Caco-2 (cell line): ENCODE results near the gene WDR59. TPM values are rescaled to one million over a fixed set of nuclear protein-coding genes. Genes with fewer than 3 reads are reported as not detected.

Experiments
- BruUV-seq: library from RNA; stranded (reverse); fragments of 400-500 nt; replicated peaks from 2 replicates; lab custom pipeline; 2021; lab: Mats Ljungman, UMichigan
- CTCF ChIA-PET: fragments of 300-600 bp; sonication (Branson Sonifier 250); formaldehyde crosslinking; loops from one replicate; lab custom pipeline; 2022; ENCODE audit warnings: antibody characterized with exemption; lab: Charles Lee
- POLR2A ChIA-PET: fragments of 300-600 bp; sonication (Branson Sonifier 250); formaldehyde crosslinking; loops from one replicate; lab custom pipeline; 2022; ENCODE audit warnings: antibody characterized with exemption; lab: Charles Lee
- DNase-seq, 2 experiments: peaks; one replicate each; pipeline versions ENCODE4 v3.0.0 to v3.0.0-alpha.2; 2020 to 2022
- H3K27me3 ChIP-seq: replicated peaks from 2 replicates; pipeline ENCODE4 v1.6.0; 2011; ENCODE audit warnings: low read length; ENCODE audit not compliant: control insufficient read depth, insufficient read depth
- H3K36me3 ChIP-seq: 2 replicates; pipeline ENCODE4 v1.5.1; 2011; ENCODE audit warnings: low read length; ENCODE audit not compliant: control insufficient read depth, insufficient read depth
- H3K4me1 ChIP-seq: fragments of 250-450 bp; sonication (Bioruptor Pico); 2 replicates; pipeline ENCODE4 v1.5.1; 2020; ENCODE audit warnings: mild to moderate bottlenecking
- H3K4me3 ChIP-seq: 2 replicates; pipeline ENCODE4 v1.5.1; 2011; ENCODE audit warnings: low read depth, mild to moderate bottlenecking, control low read depth, low read length
- H3K9me3 ChIP-seq: fragments of 250-450 bp; sonication (Bioruptor Pico); 2 replicates; pipeline ENCODE4 v1.5.1; 2020; ENCODE audit warnings: mild to moderate bottlenecking, moderate library complexity
- H3K27ac Mint-ChIP-seq: one replicate; pipeline ENCODE4 v1.8.0; 2022; ENCODE audit warnings: mixed read lengths; ENCODE audit not compliant: unreplicated experiment
- H3K27me3 Mint-ChIP-seq: one replicate; pipeline ENCODE4 v1.8.0; 2022; ENCODE audit warnings: mixed read lengths; ENCODE audit not compliant: insufficient read depth, unreplicated experiment
- H3K36me3 Mint-ChIP-seq: one replicate; pipeline ENCODE4 v1.8.0; 2022; ENCODE audit warnings: mild to moderate bottlenecking, mixed read lengths; ENCODE audit not compliant: insufficient read depth, unreplicated experiment
- H3K4me1 Mint-ChIP-seq: one replicate; pipeline ENCODE4 v1.8.0; 2022; ENCODE audit warnings: low read depth, mixed read lengths; ENCODE audit not compliant: unreplicated experiment
- H3K4me3 Mint-ChIP-seq: one replicate; pipeline ENCODE4 v1.8.0; 2022; ENCODE audit warnings: mild to moderate bottlenecking, moderate library complexity, mixed read lengths; ENCODE audit not compliant: unreplicated experiment
- H3K9me3 Mint-ChIP-seq: one replicate; pipeline ENCODE4 v1.8.0; 2022; ENCODE audit warnings: mixed read lengths; ENCODE audit not compliant: unreplicated experiment
- intact Hi-C: fragments of 100-400 bp; cut with micrococcal nuclease; formaldehyde crosslinking; loops from one replicate; pipeline ENCODE4 v1.10.0; 2022; ENCODE audit not compliant: unreplicated experiment
- total RNA-seq: library from RNA; stranded (reverse); gene quantifications from 2 replicates; pipeline ENCODE4 v1.2.3, GENCODE V29; 2022
- TF ChIP-seq, protein P1 (sequence below), 2 experiments: fragments of 200-600 bp in 1 of 2; IDR thresholded peaks; 1 replicate in 1 of 2; 2 replicates in 1 of 2; pipeline versions ENCODE4 v1.5.1 to v1.8.0; 2011 to 2022; ENCODE audit warnings: antibody characterized with exemption in 1 of 2, control low read depth in 1 of 2, inconsistent platforms in 1 of 2, low read depth in 1 of 2, low read length in 1 of 2, mild to moderate bottlenecking in 1 of 2, moderate library complexity in 1 of 2; ENCODE audit not compliant: insufficient read depth in 1 of 2, severe bottlenecking in 1 of 2, unreplicated experiment in 1 of 2

Gene WDR59
- total RNA-seq, 1 experiment from 2014 or later = 148 TPM

DNA sequence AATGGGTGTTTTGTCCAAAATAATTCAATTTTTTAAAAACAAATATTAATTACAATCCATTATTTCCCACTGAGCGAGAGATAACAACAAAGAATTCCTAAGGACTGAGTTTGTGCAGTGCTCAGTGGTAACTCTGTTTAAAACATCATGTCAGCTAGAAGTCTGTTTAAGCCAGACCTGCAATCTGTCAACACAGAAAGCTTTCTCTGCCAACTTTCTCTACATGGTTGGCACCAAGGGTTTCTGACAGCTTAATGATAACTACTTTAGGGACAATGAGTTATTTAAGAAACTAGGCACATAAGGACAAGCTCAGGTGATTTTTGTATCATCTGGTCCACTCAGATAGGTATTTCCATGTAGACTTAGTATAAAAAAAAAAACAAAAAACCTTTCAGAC, 81.8 kb downstream of the WDR59 start:
- POLR2A ChIA-PET = interaction anchor here (0.6 kb wide), 1 partner anchor 70 kb away, joined by 3 read pairs; no protein-coding TSS in a partner anchor
- H3K4me1 Mint-ChIP-seq = no peaks in the 10 kb centered on the region
- no TSS peak for BruUV-seq
- Histone ChIP-seq H3K9me3 (peaks cover 4% of the 10 kb centered on the region; the same call in 1 of the 2 replicates), H3K36me3 (peaks cover 5% of the 10 kb centered on the region; the same call in 1 of the 2 replicates), H3K4me1 (no peaks in the 10 kb centered on the region), H3K27me3 (no peaks in the 10 kb centered on the region), H3K4me3 (no peak overlapping the region)
- no peaks in the 10 kb centered on the region for H3K27me3 Mint-ChIP-seq
- intact Hi-C loops = no loop called here
- CTCF ChIA-PET = no interaction called here
- peaks cover 12% of the 10 kb centered on the region for H3K9me3 Mint-ChIP-seq
- no peak overlapping the region for H3K27ac Mint-ChIP-seq
- H3K36me3 Mint-ChIP-seq = peaks cover 69% of the 10 kb centered on the region
- TF ChIP-seq, protein P1, sequence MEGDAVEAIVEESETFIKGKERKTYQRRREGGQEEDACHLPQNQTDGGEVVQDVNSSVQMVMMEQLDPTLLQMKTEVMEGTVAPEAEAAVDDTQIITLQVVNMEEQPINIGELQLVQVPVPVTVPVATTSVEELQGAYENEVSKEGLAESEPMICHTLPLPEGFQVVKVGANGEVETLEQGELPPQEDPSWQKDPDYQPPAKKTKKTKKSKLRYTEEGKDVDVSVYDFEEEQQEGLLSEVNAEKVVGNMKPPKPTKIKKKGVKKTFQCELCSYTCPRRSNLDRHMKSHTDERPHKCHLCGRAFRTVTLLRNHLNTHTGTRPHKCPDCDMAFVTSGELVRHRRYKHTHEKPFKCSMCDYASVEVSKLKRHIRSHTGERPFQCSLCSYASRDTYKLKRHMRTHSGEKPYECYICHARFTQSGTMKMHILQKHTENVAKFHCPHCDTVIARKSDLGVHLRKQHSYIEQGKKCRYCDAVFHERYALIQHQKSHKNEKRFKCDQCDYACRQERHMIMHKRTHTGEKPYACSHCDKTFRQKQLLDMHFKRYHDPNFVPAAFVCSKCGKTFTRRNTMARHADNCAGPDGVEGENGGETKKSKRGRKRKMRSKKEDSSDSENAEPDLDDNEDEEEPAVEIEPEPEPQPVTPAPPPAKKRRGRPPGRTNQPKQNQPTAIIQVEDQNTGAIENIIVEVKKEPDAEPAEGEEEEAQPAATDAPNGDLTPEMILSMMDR (IDR thresholded peaks at IDR 0.05; ENCODE audit: insufficient read depth in 1 of 2, low read depth in 1 of 2, low read length in 1 of 2, severe bottlenecking in 1 of 2, unreplicated experiment in 1 of 2) = no peak
- H3K4me3 Mint-ChIP-seq = no peak overlapping the region
- DNase-seq = no peak

DNA sequence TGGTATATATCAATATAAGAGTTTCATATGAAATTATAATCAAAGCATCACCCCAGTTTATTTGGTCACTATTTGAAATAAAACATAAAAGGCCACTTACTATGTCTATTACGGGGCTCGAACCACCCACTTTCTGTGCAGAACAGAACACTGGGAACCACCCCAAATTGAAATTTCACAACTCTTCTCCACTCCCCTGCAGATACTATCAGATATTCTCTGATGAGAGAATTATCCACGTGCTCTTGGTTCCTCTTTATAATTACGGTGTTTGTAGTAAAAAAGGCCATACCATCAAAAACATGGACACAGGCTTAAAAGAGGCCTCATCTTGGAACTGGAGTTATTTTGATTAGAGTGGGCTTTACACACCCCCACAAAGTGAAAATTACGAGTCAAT, 82.8 kb downstream of the WDR59 start:
- CTCF ChIA-PET = no interaction called here
- peaks cover 5% of the 10 kb centered on the region; the same call in 1 of the 2 replicates for H3K36me3 ChIP-seq
- Mint-ChIP-seq H3K36me3 (peaks cover 61% of the 10 kb centered on the region), H3K27ac (no peak overlapping the region), H3K4me1 (no peaks in the 10 kb centered on the region), H3K27me3 (no peaks in the 10 kb centered on the region), H3K9me3 (peaks cover 6% of the 10 kb centered on the region), H3K4me3 (no peak overlapping the region)
- no peak for DNase-seq
- no peak overlapping the region for H3K4me3 ChIP-seq
- BruUV-seq = no TSS peak
- intact Hi-C loops = no loop called here
- no peaks in the 10 kb centered on the region for H3K27me3 ChIP-seq
- TF ChIP-seq, protein P1 (IDR thresholded peaks at IDR 0.05; ENCODE audit: insufficient read depth in 1 of 2, low read depth in 1 of 2, low read length in 1 of 2, severe bottlenecking in 1 of 2, unreplicated experiment in 1 of 2) = no peak
- H3K4me1 ChIP-seq = no peaks in the 10 kb centered on the region
- H3K9me3 ChIP-seq = peaks cover 4% of the 10 kb centered on the region; the same call in 1 of the 2 replicates
- POLR2A ChIA-PET = no interaction called here

DNA sequence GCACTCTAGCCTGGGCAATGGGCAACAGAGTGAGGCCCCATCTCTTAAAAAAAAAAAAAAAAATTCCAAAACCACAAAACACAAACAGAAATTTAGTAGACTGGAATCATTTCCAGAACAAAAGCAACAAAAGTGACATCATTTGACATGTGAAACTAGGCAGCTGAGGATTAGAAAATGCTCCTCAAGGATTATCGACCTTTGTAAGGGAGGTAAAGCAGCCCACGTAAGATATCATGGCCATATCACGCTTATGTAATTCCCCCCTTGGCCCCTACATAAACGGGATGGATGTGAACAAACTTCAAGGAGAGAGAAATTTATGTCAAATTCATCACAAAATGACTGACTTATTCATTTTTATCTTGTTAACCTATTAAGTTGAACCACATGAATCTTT, 83.3 kb downstream of the WDR59 start:
- intact Hi-C loops = no loop called here
- Mint-ChIP-seq H3K4me3 (no peak overlapping the region), H3K27ac (no peak overlapping the region), H3K36me3 (peaks cover 60% of the 10 kb centered on the region), H3K27me3 (no peaks in the 10 kb centered on the region), H3K9me3 (peaks cover under 1% of the 10 kb centered on the region), H3K4me1 (no peaks in the 10 kb centered on the region)
- H3K4me1 ChIP-seq = no peaks in the 10 kb centered on the region
- H3K27me3 ChIP-seq = no peaks in the 10 kb centered on the region
- no TSS peak for BruUV-seq
- peaks cover 5% of the 10 kb centered on the region; the same call in 1 of the 2 replicates for H3K36me3 ChIP-seq
- peaks cover 2% of the 10 kb centered on the region; the same call in 1 of the 2 replicates for H3K9me3 ChIP-seq
- CTCF ChIA-PET = no interaction called here
- DNase-seq = no peak
- POLR2A ChIA-PET = no interaction called here
- no peak overlapping the region for H3K4me3 ChIP-seq
- TF ChIP-seq, protein P1 (IDR thresholded peaks at IDR 0.05; ENCODE audit: insufficient read depth in 1 of 2, low read depth in 1 of 2, low read length in 1 of 2, severe bottlenecking in 1 of 2, unreplicated experiment in 1 of 2) = no peak
